Measurements from ENCODE around the gene GRP. TPM values are rescaled to one million over a fixed set of nuclear protein-coding genes. Genes with fewer than 3 reads are reported as not detected.

The GRP gene
- total and polyA plus RNA-seq, 2 donors (not counting 3 experiments of a cell fraction or from before 2014, with no cell fraction given): not detected

DNA sequence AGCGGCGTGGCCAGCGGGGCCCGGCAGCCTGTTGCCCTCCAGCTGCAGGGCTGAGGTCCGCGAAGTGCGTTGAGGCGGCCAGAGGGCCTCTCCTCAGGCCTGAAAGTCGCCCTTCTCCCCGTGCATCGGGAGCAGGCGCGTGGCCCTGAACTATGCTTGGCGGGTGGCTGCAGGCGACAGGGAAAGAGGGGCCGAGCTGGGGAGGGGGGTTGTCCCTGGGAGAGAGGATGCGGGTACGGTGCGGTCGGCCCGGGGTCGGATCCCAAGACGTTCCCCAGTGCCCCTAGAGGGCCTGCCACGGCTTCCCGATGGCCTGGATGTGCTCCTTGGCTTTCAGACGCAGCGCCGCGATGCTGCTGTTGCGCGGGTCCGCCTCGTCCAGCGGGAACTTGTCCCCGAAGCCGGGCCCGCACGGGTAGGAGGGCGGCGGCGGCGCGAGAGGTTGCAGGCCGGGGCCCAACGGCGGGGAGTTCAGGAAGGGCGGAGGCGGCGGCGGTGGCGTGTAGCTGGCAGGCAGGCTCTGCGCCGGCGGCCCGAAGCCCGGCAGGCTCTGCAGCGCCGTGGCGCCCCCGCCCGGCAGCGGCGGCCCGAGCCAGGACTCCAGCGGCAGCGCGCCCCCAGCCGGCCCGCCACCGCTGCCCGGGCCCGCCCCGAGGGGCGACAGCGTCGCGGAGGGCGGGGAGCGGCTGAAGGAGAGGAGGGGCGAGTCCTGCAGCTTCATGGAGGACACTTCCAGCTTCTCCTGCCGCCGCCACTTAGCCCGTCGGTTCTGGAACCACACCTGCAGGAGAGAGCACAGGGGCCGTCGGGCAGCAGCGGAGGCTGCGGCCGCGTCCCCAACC, 49.0 kb downstream of the GRP start:
- H3K36me3 ChIP-seq (ENCODE audit: control insufficient read depth in 2 of 2, extremely low read depth in 1 of 2, insufficient read depth in 2 of 2, low read length in 2 of 2): no peaks in the 10 kb centered on the region
- H3K4me2 ChIP-seq (ENCODE audit: insufficient read depth, low read length): peak overlapping the region; percentile 4
- dilution Hi-C loops (cut with MboI; ENCODE audit: extremely low pct_ligation_motif_present, low sequenced_read_pairs) (no loop called here), intact Hi-C loops (cut with micrococcal nuclease) (no loop called here)
- no peak overlapping the region for H3K27ac ChIP-seq (ENCODE audit: insufficient read depth, low read depth, low read length)
- no TSS peak for BruUV-seq (replicated peaks)
- no peaks in the 10 kb centered on the region for H3K9me3 ChIP-seq (replicated peaks; ENCODE audit: control insufficient read depth, insufficient read depth, low read length)
- ChIA-PET POLR2A (no interaction called here), CTCF (interaction anchor here (0.9 to 3.5 kb wide), 4 partner anchors 19 to 134 kb away, joined by 3 to 22 read pairs (median 4); no protein-coding TSS in a partner anchor)
- no peak overlapping the region for H3K9ac ChIP-seq (replicated peaks; ENCODE audit: extremely low read depth, insufficient read depth, low read length)
- H3K79me2 ChIP-seq (ENCODE audit: control insufficient read depth, insufficient read depth, low read length): no peaks in the 10 kb centered on the region
- DNase-seq (ENCODE audit: low read depth, low spot score) (no peak), FAIRE-seq (no peak)
- TF ChIP-seq EZH2 (IDR thresholded peaks at IDR 0.05; ENCODE audit: borderline replicate concordance, low read depth, low read length, severe bottlenecking): peak; percentile 99
- no peak for TF ChIP-seq POLR2A (IDR thresholded peaks at IDR 0.05; ENCODE audit: low read depth, low read length)
- TF ChIP-seq, protein P1, sequence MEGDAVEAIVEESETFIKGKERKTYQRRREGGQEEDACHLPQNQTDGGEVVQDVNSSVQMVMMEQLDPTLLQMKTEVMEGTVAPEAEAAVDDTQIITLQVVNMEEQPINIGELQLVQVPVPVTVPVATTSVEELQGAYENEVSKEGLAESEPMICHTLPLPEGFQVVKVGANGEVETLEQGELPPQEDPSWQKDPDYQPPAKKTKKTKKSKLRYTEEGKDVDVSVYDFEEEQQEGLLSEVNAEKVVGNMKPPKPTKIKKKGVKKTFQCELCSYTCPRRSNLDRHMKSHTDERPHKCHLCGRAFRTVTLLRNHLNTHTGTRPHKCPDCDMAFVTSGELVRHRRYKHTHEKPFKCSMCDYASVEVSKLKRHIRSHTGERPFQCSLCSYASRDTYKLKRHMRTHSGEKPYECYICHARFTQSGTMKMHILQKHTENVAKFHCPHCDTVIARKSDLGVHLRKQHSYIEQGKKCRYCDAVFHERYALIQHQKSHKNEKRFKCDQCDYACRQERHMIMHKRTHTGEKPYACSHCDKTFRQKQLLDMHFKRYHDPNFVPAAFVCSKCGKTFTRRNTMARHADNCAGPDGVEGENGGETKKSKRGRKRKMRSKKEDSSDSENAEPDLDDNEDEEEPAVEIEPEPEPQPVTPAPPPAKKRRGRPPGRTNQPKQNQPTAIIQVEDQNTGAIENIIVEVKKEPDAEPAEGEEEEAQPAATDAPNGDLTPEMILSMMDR (IDR thresholded peaks at IDR 0.05; ENCODE audit: extremely low read depth in 1 of 2, insufficient read depth in 1 of 2, low read depth in 1 of 2, low read length in 2 of 2): peak in 1 of 2 donors; percentile 14
- TF ChIP-seq, protein P2, sequence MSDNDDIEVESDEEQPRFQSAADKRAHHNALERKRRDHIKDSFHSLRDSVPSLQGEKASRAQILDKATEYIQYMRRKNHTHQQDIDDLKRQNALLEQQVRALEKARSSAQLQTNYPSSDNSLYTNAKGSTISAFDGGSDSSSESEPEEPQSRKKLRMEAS (IDR thresholded peaks at IDR 0.05; ENCODE audit: insufficient read depth, insufficient read length): no peak
- H2AFZ ChIP-seq (ENCODE audit: low read depth, low read length): peak overlapping the region; percentile 44
- no peak overlapping the region for H3K4me3 ChIP-seq (replicated peaks in 1 of 3; ENCODE audit: insufficient read depth in 1 of 3, low read depth in 1 of 3, low read length in 3 of 3)
- H3K27me3 ChIP-seq (ENCODE audit: control insufficient read depth in 2 of 2, insufficient read depth in 2 of 2, low read length in 2 of 2): peaks cover 94 to 98% of the 10 kb centered on the region in 2 experiments
- no peaks in the 10 kb centered on the region for H4K20me1 ChIP-seq (replicated peaks; ENCODE audit: control insufficient read depth, extremely low read depth, insufficient read depth, low read length)
- peaks cover 2% of the 10 kb centered on the region for H3K4me1 ChIP-seq (ENCODE audit: control insufficient read depth, extremely low read depth, insufficient read depth, low read length)
- no peaks in the 10 kb centered on the region for H3K9me1 ChIP-seq (replicated peaks; ENCODE audit: control insufficient read depth, extremely low read depth, insufficient read depth, low read length)
